H1 (cell line): ENCODE results near the gene C1orf174. TPM values are rescaled to one million over a fixed set of nuclear protein-coding genes. Genes with fewer than 3 reads are reported as not detected.

ENCODE experiments used
- CTCF ChIA-PET: fragments of 300-600 bp; sonication (Branson Sonifier 250); formaldehyde crosslinking; loops from one replicate; lab custom pipeline; 2021; ENCODE audit not compliant: partially characterized antibody; lab: Charles Lee
- POLR2A ChIA-PET: fragments of 300-600 bp; sonication (Branson Sonifier 250); formaldehyde crosslinking; loops from one replicate; lab custom pipeline; 2021; ENCODE audit warnings: inconsistent platforms; ENCODE audit not compliant: partially characterized antibody; lab: Charles Lee
- DNase-seq, 2 experiments: peaks; one replicate each; pipeline versions ENCODE4 v3.0.0 to v3.0.0-alpha.2; 2010 to 2022; ENCODE audit warnings: low spot score in 2 of 2, low read depth in 1 of 2, mixed read lengths in 1 of 2
- FAIRE-seq: peaks from 2 replicates; lab custom pipeline; 2011; peaks lifted over from hg19 to GRCh38; lab: Jason Lieb, UNC
- H2AFZ ChIP-seq: 2 replicates; pipeline ENCODE4 v1.8.1; 2012; ENCODE audit warnings: low read length, inconsistent platforms
- H2AK5ac ChIP-seq: 2 replicates; pipeline ENCODE4 v1.6.1; 2013; ENCODE audit warnings: low read depth, low read length
- H2BK120ac ChIP-seq: replicated peaks from 2 replicates; pipeline ENCODE3; 2013; ENCODE audit warnings: low read depth, low read length, inconsistent platforms
- H2BK12ac ChIP-seq: 2 replicates; pipeline ENCODE4 v1.6.1; 2013; ENCODE audit warnings: low read depth, low read length
- H2BK15ac ChIP-seq: 2 replicates; pipeline ENCODE4 v1.6.1; 2013; ENCODE audit warnings: low read length
- H2BK20ac ChIP-seq: 2 replicates; pipeline ENCODE4 v1.6.1; 2013; ENCODE audit warnings: low read length
- H2BK5ac ChIP-seq: 2 replicates; pipeline ENCODE4 v1.6.1; 2013; ENCODE audit warnings: low read depth, low read length
- H3K14ac ChIP-seq: 2 replicates; pipeline ENCODE4 v1.6.1; 2013; ENCODE audit warnings: inconsistent platforms; ENCODE audit not compliant: insufficient read length
- H3K18ac ChIP-seq: 2 replicates; pipeline ENCODE4 v1.6.1; 2013; ENCODE audit warnings: low read length; ENCODE audit errors: extremely low read depth
- H3K23ac ChIP-seq: 2 replicates; pipeline ENCODE4 v1.6.1; 2013; ENCODE audit warnings: inconsistent platforms; ENCODE audit not compliant: insufficient read length
- H3K23me2 ChIP-seq: 2 replicates; pipeline ENCODE4 v1.6.1; 2013; ENCODE audit warnings: low read depth, low read length
- H3K27ac ChIP-seq: 2 replicates; pipeline ENCODE4 v1.6.1; 2011; ENCODE audit warnings: low read depth, low read length, inconsistent platforms
- H3K27me3 ChIP-seq, 4 experiments: replicated peaks in 1 of 4; 1 replicate in 1 of 4; 2 replicates in 3 of 4; pipeline versions ENCODE4 v1.6.1 to v1.8.1; 2011 to 2013; ENCODE audit warnings: low read length in 3 of 4, mild to moderate bottlenecking in 3 of 4, inconsistent platforms in 2 of 4, mixed read lengths in 2 of 4, moderate library complexity in 1 of 4; ENCODE audit not compliant: control insufficient read depth in 3 of 4, insufficient read depth in 3 of 4; ENCODE audit errors: extremely low read depth in 1 of 4
- H3K36me3 ChIP-seq, 4 experiments: 2 replicates each; pipeline versions ENCODE4 v1.6.1 to v1.8.1; 2011 to 2013; ENCODE audit warnings: mild to moderate bottlenecking in 4 of 4, low read length in 3 of 4, moderate library complexity in 2 of 4, control low read depth in 1 of 4, inconsistent platforms in 1 of 4; ENCODE audit not compliant: insufficient read depth in 4 of 4, control insufficient read depth in 2 of 4
- H3K4ac ChIP-seq: replicated peaks from 2 replicates; pipeline ENCODE3; 2013; ENCODE audit warnings: low read length, low read depth, mixed read lengths, inconsistent platforms; ENCODE audit not compliant: insufficient read length
- H3K4me1 ChIP-seq, 4 experiments: replicated peaks in 1 of 4; 1 replicate in 1 of 4; 2 replicates in 3 of 4; pipeline versions ENCODE4 v1.6.1 to v1.8.1; 2011 to 2013; ENCODE audit warnings: low read length in 3 of 4, inconsistent platforms in 2 of 4, mixed read lengths in 1 of 4; ENCODE audit not compliant: insufficient read depth in 4 of 4, control insufficient read depth in 3 of 4
- H3K4me2 ChIP-seq, 2 experiments: 2 replicates each; pipeline versions ENCODE4 v1.6.1 to v1.8.1; 2011 to 2013; ENCODE audit warnings: low read depth in 2 of 2, low read length in 2 of 2, control low read depth in 1 of 2, inconsistent platforms in 1 of 2, mild to moderate bottlenecking in 1 of 2; ENCODE audit not compliant: insufficient read depth in 1 of 2
- H3K4me3 ChIP-seq, 4 experiments: fragments of 200-600, 300-600 bp in 1 of 4; sonication (generic), shearing (Covaris generic), sonication (Bioruptor Twin) in 1 of 4; 2 replicates each; pipeline versions ENCODE4 v1.5.1 to v1.8.1; 2011 to 2016; ENCODE audit warnings: low read length in 4 of 4, low read depth in 3 of 4, control low read depth in 2 of 4, inconsistent platforms in 2 of 4, mild to moderate bottlenecking in 2 of 4, mixed read lengths in 1 of 4, moderate library complexity in 1 of 4; ENCODE audit not compliant: insufficient read depth in 2 of 4; ENCODE audit errors: extremely low read depth in 1 of 4
- H3K56ac ChIP-seq: replicated peaks from 2 replicates; pipeline ENCODE3; 2013; ENCODE audit warnings: low read depth, mild to moderate bottlenecking, mixed read lengths, low read length, inconsistent platforms; ENCODE audit not compliant: insufficient read length
- H3K79me1 ChIP-seq: 2 replicates; pipeline ENCODE4 v1.6.1; 2013; ENCODE audit warnings: low read depth, low read length, control low read depth
- H3K79me2 ChIP-seq, 2 experiments: 2 replicates each; pipeline versions ENCODE4 v1.6.1 to v1.8.1; 2012 to 2013; ENCODE audit warnings: low read length in 2 of 2, mild to moderate bottlenecking in 2 of 2, inconsistent platforms in 1 of 2; ENCODE audit not compliant: insufficient read depth in 2 of 2, control insufficient read depth in 1 of 2
- H3K9ac ChIP-seq, 4 experiments: replicated peaks in 1 of 4; 1 replicate in 1 of 4; 2 replicates in 3 of 4; pipeline versions ENCODE4 v1.6.1 to v1.8.1; 2011 to 2013; ENCODE audit warnings: low read depth in 3 of 4, low read length in 3 of 4, control low read depth in 2 of 4, mild to moderate bottlenecking in 2 of 4, moderate library complexity in 2 of 4, inconsistent platforms in 1 of 4; ENCODE audit errors: extremely low read depth in 1 of 4
- H3K9me3 ChIP-seq, 2 experiments: 2 replicates each; pipeline versions ENCODE4 v1.6.1 to v1.8.1; 2012 to 2013; ENCODE audit warnings: mild to moderate bottlenecking in 2 of 2, moderate library complexity in 2 of 2, control low read depth in 1 of 2, inconsistent platforms in 1 of 2, low read depth in 1 of 2, low read length in 1 of 2, mixed read lengths in 1 of 2; ENCODE audit not compliant: insufficient read depth in 2 of 2
- H4K20me1 ChIP-seq, 2 experiments: replicated peaks in 1 of 2; 2 replicates each; pipeline versions ENCODE3 to v1.8.1; 2011 to 2013; ENCODE audit warnings: inconsistent platforms in 2 of 2, low read length in 2 of 2, mild to moderate bottlenecking in 1 of 2; ENCODE audit not compliant: insufficient read depth in 2 of 2, control insufficient read depth in 1 of 2
- H4K5ac ChIP-seq: 2 replicates; pipeline ENCODE4 v1.6.1; 2013; ENCODE audit warnings: low read length, low read depth, mixed read lengths, inconsistent platforms; ENCODE audit not compliant: insufficient read length
- H4K8ac ChIP-seq: 2 replicates; pipeline ENCODE4 v1.8.0; 2013; ENCODE audit warnings: mild to moderate bottlenecking, moderate library complexity, low read length, inconsistent platforms; ENCODE audit not compliant: insufficient read depth; ENCODE audit errors: extremely low read depth
- H4K91ac ChIP-seq: replicated peaks from 2 replicates; pipeline ENCODE3; 2013; ENCODE audit warnings: low read length, mixed read lengths, inconsistent platforms; ENCODE audit not compliant: insufficient read length
- ATF2 ChIP-seq: IDR thresholded peaks from 2 replicates; pipeline ENCODE4 v1.6.1; 2012; ENCODE audit warnings: low read length, inconsistent platforms
- CBX5 ChIP-seq: fragments of 300-800, 300-1000 bp; sonication (generic); IDR thresholded peaks from 2 replicates; pipeline ENCODE4 v1.7.1; 2016; ENCODE audit warnings: antibody characterized with exemption, low read length, low read depth
- CEBPB ChIP-seq: IDR thresholded peaks from 2 replicates; pipeline ENCODE4 v1.6.1; 2012; ENCODE audit warnings: low read depth, low read length
- CREB1 ChIP-seq: IDR thresholded peaks from 2 replicates; pipeline ENCODE4 v1.6.1; 2012; ENCODE audit warnings: inconsistent platforms
- E2F6 ChIP-seq: IDR thresholded peaks from 2 replicates; pipeline ENCODE4 v1.6.1; 2012; ENCODE audit warnings: inconsistent platforms
- KDM4A ChIP-seq: IDR thresholded peaks from one replicate; pipeline ENCODE4 v1.7.1; 2012; ENCODE audit warnings: low read depth, mild to moderate bottlenecking, moderate library complexity, low read length, inconsistent platforms; ENCODE audit not compliant: severe bottlenecking
- NANOG ChIP-seq: IDR thresholded peaks from 2 replicates; pipeline ENCODE4 v1.6.1; 2011; ENCODE audit warnings: low read length, low read depth, mild to moderate bottlenecking, inconsistent platforms; ENCODE audit not compliant: insufficient read depth, poor library complexity, severe bottlenecking
- POLR2AphosphoS5 ChIP-seq: IDR thresholded peaks from 2 replicates; pipeline ENCODE4 v1.6.1; 2011; ENCODE audit warnings: low read depth, low read length
- RFX5 ChIP-seq: IDR thresholded peaks from 2 replicates; pipeline ENCODE4 v1.6.1; 2011; ENCODE audit warnings: low read depth, low read length, improper control_type of control experiment, borderline replicate concordance
- SIX5 ChIP-seq: IDR thresholded peaks from 2 replicates; pipeline ENCODE4 v1.6.1; 2011; ENCODE audit warnings: mild to moderate bottlenecking, low read depth, low read length
- SP1 ChIP-seq: IDR thresholded peaks from 2 replicates; pipeline ENCODE4 v1.6.1; 2011; ENCODE audit warnings: low read depth, low read length
- SP4 ChIP-seq: IDR thresholded peaks from 2 replicates; pipeline ENCODE4 v1.6.1; 2012; ENCODE audit warnings: low read length, inconsistent platforms
- YY1 ChIP-seq: IDR thresholded peaks from 2 replicates; pipeline ENCODE4 v1.6.1; 2011; ENCODE audit warnings: low read depth, mild to moderate bottlenecking, low read length
- WGBS, 2 experiments: shearing (Covaris generic) in 1 of 2; methylation state at CpG; one replicate each; pipeline versions ENCODE4 v1.1.6 to v1.1.7; 2013 to 2015; ENCODE audit warnings: low lambda C conversion rate in 2 of 2, mixed read lengths in 2 of 2, inconsistent platforms in 1 of 2, low coverage in 1 of 2, missing lambda C conversion rate in 1 of 2; ENCODE audit not compliant: insufficient replicate concordance in 2 of 2, insufficient coverage in 1 of 2, insufficient read length in 1 of 2; ENCODE audit errors: extremely low coverage in 1 of 2, missing lambda C conversion rate in 1 of 2; 5-methylcytosine and 5-hydroxymethylcytosine counted together
- polyA plus RNA-seq, 7 experiments: library from polyadenylated mRNA; depleted of rRNA in 3 of 7; stranded (reverse) in 5 of 7; unstranded in 2 of 7; fragments of >200 nt in 5 of 7; fragments of 200-250 nt in 2 of 7; gene quantifications; 1 replicate in 5 of 7; 2 replicates in 1 of 7; 4 replicates in 1 of 7; pipeline versions ENCODE4 v1.2.1 to v1.2.3, GENCODE V29; 2011 to 2013; ENCODE audit warnings: missing spikeins in 2 of 7, mixed read lengths in 2 of 7
- total RNA-seq: library from RNA; stranded (reverse); fragmentation: NEBNext Ultra II Directional; extraction: Animal tissue kit (Norgen Biotek cat#: 25700); gene quantifications from 2 replicates; pipeline ENCODE4 v1.2.1, GENCODE V29; 2021

C1orf174 gene
- total and polyA plus RNA-seq, 2 of the 8 experiments (the other 6 are each of a cell fraction or from before 2014, with no cell fraction given) = 28.4 to 32.4 TPM

GRCh38 chr1:3886691-3887090 is 13.4 kb downstream of the C1orf174 start:
- Histone ChIP-seq H2BK20ac (no peak overlapping the region), H3K4me1 (no peaks in the 10 kb centered on the region), H3K9me3 (no peaks in the 10 kb centered on the region), H3K23ac (no peak overlapping the region), H3K79me2 (no peaks in the 10 kb centered on the region), H2BK15ac (no peak overlapping the region), H3K4me2 (no peak overlapping the region), H3K27ac (no peak overlapping the region), H3K36me3 (peaks cover 13 to 18% (median 18%) of the 10 kb centered on the region in 4 experiments; a peak in 6 of 8 replicates), H4K5ac (no peak overlapping the region), H2BK5ac (no peak overlapping the region), H2BK120ac (no peak overlapping the region), H4K20me1 (peaks cover 5 to 6% of the 10 kb centered on the region in 2 experiments), H2AFZ (no peak overlapping the region), H3K9ac (no peak overlapping the region), H4K8ac (no peak overlapping the region), H2AK5ac (no peak overlapping the region), H3K4ac (no peak overlapping the region), H3K4me3 (no peak overlapping the region), H2BK12ac (no peak overlapping the region), H4K91ac (no peak overlapping the region), H3K27me3 (no peaks in the 10 kb centered on the region), H3K79me1 (no peaks in the 10 kb centered on the region), H3K14ac (no peak overlapping the region), H3K56ac (no peak overlapping the region), H3K18ac (no peak overlapping the region), H3K23me2 (no peaks in the 10 kb centered on the region)
- FAIRE-seq (no peak), DNase-seq (no peak)
- 81% methylated on average over 8 of the region's 8 CpGs; no CpG with 5 or more reads in 1 of the 2 experiments for WGBS, 2 experiments
- POLR2A ChIA-PET = no interaction called here
- CTCF ChIA-PET = interaction anchor here (2.0 to 2.7 kb wide), 2 partner anchors 9 to 14 kb away, joined by 5 read pairs; no protein-coding TSS in a partner anchor
- TF ChIP-seq CBX5 (no peak), KDM4A (no peak), SP4 (no peak), SP1 (no peak), CREB1 (no peak), RFX5 (no peak), POLR2AphosphoS5 (no peak), YY1 (no peak), CEBPB (no peak), SIX5 (no peak), NANOG (no peak), E2F6 (no peak), ATF2 (no peak)
